ENCODE data around the gene DCLK1. TPM values are rescaled to one million over a fixed set of nuclear protein-coding genes. Genes with fewer than 3 reads are reported as not detected.

The DCLK1 gene
- total RNA-seq, 1 donor from 2014 or later = 22.6 TPM

DNA sequence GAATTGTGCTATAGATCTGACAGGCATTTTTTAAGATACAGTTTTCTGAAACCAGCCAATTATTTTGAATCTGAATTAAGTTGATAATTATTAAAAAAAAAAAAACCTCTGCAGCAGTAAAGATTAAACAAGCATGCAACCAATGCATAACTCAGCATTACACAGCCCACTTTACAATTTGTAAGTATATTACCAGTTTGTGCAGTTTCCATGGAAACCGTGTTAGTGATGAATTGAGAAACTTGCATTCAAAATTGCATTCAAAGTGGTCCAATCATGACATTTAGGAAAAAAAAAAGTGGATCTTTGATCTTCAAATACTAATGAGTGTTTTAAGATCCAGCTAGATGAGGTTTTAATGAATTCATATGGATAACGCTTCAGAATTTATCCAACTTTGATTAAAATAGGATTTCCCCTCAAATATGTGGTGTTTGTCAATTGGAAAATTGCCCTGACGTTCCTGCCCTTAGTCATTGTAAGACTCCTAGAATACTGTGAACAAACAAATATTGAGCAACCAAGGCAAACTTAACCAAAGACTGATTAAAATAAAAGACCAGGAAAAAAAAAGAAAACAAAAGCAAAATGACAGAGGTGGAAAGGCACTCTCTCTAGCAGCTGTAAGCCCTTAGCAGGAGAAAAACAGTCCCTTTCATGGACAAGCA, 339.9 kb downstream of the DCLK1 start:
- TF ChIP-seq CTCF (IDR thresholded peaks at IDR 0.05) = no peak
- no peak for DNase-seq (ENCODE audit: low spot score in 2 of 2)
- no peaks in the 10 kb centered on the region for H3K36me3 ChIP-seq
- no peaks in the 10 kb centered on the region for H3K4me1 ChIP-seq
- intact Hi-C loops (cut with DNase I) = no loop called here
- H3K9me3 ChIP-seq = no peaks in the 10 kb centered on the region
- no peaks in the 10 kb centered on the region for H3K27me3 ChIP-seq
- no peak overlapping the region for H3K4me3 ChIP-seq
- H3K27ac ChIP-seq = no peak overlapping the region

DNA sequence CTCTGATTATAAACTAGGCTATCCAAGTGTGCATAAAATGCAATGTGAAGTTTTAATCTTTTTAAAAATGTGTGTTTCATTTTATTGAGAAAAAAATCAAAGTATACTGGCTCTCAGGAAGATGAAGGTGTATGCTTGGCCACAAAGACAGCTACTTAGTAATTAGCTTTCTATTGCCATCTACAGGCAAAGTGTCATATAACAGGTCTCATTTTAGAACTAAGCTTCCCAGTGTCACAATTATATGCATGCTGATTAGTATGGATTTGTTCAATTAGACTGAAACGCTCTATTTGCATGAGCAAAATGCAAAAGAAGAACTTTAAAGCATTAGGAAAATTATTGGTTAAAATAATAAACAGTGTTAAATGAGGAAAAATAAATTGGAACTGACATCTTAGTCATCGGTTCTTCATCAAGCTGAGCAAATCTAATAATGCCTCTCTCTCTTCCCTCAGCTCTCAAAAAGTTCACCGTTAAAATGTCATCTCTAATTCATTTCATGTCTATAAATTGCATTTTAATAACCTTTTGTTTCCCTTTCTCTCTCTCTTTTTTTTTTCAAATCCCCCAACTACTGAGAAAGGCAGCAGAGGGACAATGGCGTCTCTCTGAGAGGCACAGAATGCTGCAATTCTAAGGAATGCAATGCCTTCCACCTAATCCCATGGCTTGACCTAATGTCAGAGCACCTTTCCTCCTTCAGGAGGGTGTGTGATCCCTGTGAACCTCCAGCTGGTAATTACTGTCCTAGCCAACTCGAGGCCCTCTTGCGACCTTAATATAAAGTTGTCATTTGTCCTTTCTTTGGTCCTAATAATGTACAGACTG, 341.6 kb downstream of the DCLK1 start:
- no peaks in the 10 kb centered on the region for H3K36me3 ChIP-seq
- TF ChIP-seq CTCF (IDR thresholded peaks at IDR 0.05) = peak in 2 of 3 experiments; percentile 41 to 50
- H3K27ac ChIP-seq = no peak overlapping the region
- no peak overlapping the region for H3K4me3 ChIP-seq
- no peaks in the 10 kb centered on the region for H3K27me3 ChIP-seq
- DNase-seq (ENCODE audit: low spot score in 2 of 2) = no peak
- H3K9me3 ChIP-seq = no peaks in the 10 kb centered on the region
- no peaks in the 10 kb centered on the region for H3K4me1 ChIP-seq
- intact Hi-C loops (cut with DNase I) = loop anchor here (10.0 kb wide), 1 partner anchor 155 kb away; no protein-coding TSS in a partner anchor

- Histone ChIP-seq H3K27me3 (no peaks in the 10 kb centered on the region), H3K4me1 (no peaks in the 10 kb centered on the region), H3K27ac (no peak overlapping the region), H3K36me3 (no peaks in the 10 kb centered on the region), H3K4me3 (no peak overlapping the region), H3K9me3 (no peaks in the 10 kb centered on the region)
- TF ChIP-seq CTCF (IDR thresholded peaks at IDR 0.05) = no peak
- DNase-seq (ENCODE audit: low spot score in 2 of 2) = no peak
- intact Hi-C loops (cut with DNase I) = loop anchor here (10.0 kb wide), 1 partner anchor 153 kb away; no protein-coding TSS in a partner anchor
Measured at GRCh38 chr13:35787937-35788336, 343.2 kb downstream of the DCLK1 start.

DNA sequence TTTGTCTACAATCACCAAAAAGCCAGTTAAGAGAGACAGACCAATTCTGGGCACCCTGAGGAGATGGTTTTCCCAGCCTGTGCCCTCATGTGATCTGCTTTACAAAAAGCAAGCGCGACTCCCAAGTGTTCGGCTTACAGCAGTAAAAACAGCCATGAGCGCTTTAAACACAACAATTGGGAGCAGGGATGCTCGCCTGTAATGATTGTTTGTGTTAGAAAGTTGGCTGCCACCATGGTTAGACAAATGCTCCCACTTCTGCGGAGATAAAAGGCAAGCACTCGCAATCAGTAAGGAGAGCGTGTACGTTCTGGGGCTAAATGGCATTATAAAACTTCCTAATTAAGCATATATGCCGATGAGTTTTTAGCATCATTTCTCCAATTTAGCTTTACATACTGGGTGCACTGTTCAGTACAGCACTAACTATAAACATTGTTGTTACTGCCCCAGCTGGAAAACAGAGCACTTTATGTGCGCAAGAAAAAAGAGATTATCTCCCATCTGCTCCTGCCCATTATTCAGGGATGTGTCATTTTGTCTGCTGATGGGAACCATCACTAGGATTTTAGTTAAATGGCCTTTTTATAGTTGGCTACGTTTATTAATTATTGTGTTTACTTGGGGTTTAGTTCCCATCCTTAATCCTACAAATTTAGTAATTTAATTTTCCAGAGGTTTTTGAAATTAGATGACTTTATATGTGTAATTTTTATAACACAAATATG, 345.4 kb downstream of the DCLK1 start:
- Histone ChIP-seq H3K4me1 (no peaks in the 10 kb centered on the region), H3K4me3 (no peak overlapping the region), H3K27me3 (no peaks in the 10 kb centered on the region), H3K36me3 (no peaks in the 10 kb centered on the region), H3K27ac (no peak overlapping the region), H3K9me3 (no peaks in the 10 kb centered on the region)
- no peak for DNase-seq (ENCODE audit: low spot score in 2 of 2)
- no peak for TF ChIP-seq CTCF (IDR thresholded peaks at IDR 0.05)
- intact Hi-C loops (cut with DNase I) = loop anchor here (10.0 kb wide), 1 partner anchor 151 kb away; no protein-coding TSS in a partner anchor

- no peaks in the 10 kb centered on the region for H3K4me1 ChIP-seq
- no peaks in the 10 kb centered on the region for H3K9me3 ChIP-seq
- no peak overlapping the region for H3K4me3 ChIP-seq
- DNase-seq (ENCODE audit: low spot score in 2 of 2) = no peak
- intact Hi-C loops (cut with DNase I) = loop anchor here (10.0 kb wide), 1 partner anchor 150 kb away; no protein-coding TSS in a partner anchor
- no peak overlapping the region for H3K27ac ChIP-seq
- no peaks in the 10 kb centered on the region for H3K36me3 ChIP-seq
- TF ChIP-seq CTCF (IDR thresholded peaks at IDR 0.05) = no peak
- no peaks in the 10 kb centered on the region for H3K27me3 ChIP-seq
Measured at GRCh38 chr13:35784286-35784951, 346.8 kb downstream of the DCLK1 start.

All from ascending aorta (tissue), 2 donors.